ENCODE data around the gene RPL31. TPM values are rescaled to one million over a fixed set of nuclear protein-coding genes. Genes with fewer than 3 reads are reported as not detected.
A peak's percentile ranks its signal among the peaks of the same experiment; 100 is the strongest.

The RPL31 gene
- total and polyA plus RNA-seq, 9 of the 15 experiments (the other 6 are each of a cell fraction or from before 2014, with no cell fraction given), result 1,176 to 6,037 (median 2,997) TPM

DNA sequence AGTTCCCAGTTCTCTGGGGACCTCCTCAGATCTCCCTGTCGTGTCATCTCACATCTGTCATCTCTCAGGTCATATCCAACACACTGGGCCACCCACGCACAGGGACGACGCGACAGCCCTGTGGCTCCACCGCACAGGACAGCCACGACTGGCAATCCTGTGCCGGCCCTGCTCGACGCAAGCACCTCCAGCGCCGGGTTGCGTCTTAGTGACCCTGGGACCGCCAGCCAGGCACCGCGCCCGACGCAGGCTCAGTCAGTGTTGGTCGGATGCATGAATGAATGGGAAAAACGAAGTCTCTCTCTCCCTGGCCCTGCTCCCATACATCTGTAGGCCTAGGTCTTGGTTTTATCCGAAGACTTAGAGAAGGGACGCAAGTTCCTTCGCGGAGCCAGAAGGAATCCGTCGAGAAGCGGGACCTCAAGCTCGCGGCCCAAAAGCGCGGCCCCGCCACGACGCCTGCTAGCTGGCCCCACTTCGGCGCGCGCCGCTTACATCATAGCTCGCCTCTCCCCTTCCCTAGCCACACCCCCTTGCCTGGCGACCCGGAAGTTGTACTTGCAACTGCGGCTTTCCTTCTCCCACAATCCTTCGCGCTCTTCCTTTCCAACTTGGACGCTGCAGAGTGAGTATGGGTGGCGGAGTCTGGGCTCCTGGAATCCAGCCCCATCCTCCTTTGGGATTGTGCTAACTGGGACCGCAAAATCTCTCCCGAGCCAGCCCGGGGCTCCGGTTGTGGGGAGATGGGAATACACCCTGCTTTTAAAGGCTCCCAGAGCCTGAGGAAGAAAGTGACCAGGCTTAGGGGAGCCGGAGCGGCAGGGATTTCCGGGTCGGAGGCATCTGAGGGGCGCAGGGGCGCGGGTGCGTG is at the start of gene RPL31 (continued):
- TF ChIP-seq ZNF609 (CRISPR knock-in tag; IDR thresholded peaks at IDR 0.05; ENCODE audit: borderline replicate concordance), result peak; percentile 99
- no peak for TF ChIP-seq ZNF695 (CRISPR knock-in tag; IDR thresholded peaks at IDR 0.05)
- TF ChIP-seq ZNF347 (CRISPR knock-in tag; IDR thresholded peaks at IDR 0.05; ENCODE audit: low read depth), result no peak
- TF ChIP-seq ZBED1 (IDR thresholded peaks at IDR 0.05), result 0 out of 2 replicates have a peak, but pooled peaks have one; percentile 37
- peak; percentile 60 for TF ChIP-seq ZKSCAN1 (IDR thresholded peaks at IDR 0.05; ENCODE audit: low read depth, low read length)
- TF ChIP-seq CBX3 (IDR thresholded peaks at IDR 0.05; ENCODE audit: borderline replicate concordance in 1 of 2, low read length in 2 of 2), result peak; percentile 81 to 97; a peak in 2 of 3 replicates
- TF ChIP-seq SMAD3 (CRISPR knock-in tag; conservative IDR thresholded peaks at IDR 0.05), result no peak
- TF ChIP-seq, protein P1, sequence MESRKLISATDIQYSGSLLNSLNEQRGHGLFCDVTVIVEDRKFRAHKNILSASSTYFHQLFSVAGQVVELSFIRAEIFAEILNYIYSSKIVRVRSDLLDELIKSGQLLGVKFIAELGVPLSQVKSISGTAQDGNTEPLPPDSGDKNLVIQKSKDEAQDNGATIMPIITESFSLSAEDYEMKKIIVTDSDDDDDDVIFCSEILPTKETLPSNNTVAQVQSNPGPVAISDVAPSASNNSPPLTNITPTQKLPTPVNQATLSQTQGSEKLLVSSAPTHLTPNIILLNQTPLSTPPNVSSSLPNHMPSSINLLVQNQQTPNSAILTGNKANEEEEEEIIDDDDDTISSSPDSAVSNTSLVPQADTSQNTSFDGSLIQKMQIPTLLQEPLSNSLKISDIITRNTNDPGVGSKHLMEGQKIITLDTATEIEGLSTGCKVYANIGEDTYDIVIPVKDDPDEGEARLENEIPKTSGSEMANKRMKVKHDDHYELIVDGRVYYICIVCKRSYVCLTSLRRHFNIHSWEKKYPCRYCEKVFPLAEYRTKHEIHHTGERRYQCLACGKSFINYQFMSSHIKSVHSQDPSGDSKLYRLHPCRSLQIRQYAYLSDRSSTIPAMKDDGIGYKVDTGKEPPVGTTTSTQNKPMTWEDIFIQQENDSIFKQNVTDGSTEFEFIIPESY (CRISPR knock-in tag; IDR thresholded peaks at IDR 0.05), result peak; percentile 99
- TF ChIP-seq TEAD4 (IDR thresholded peaks at IDR 0.05; ENCODE audit: low read length), result peak; percentile 47; the same call in 1 of the 2 replicates
- peak; percentile 100 for TF ChIP-seq TEAD4 (CRISPR knock-in tag; IDR thresholded peaks at IDR 0.05; ENCODE audit: borderline replicate concordance)
- peak in 1 of 2 experiments; percentile 72; a peak in 1 of 4 replicates for TF ChIP-seq SRF (CRISPR knock-in tag; IDR thresholded peaks at IDR 0.05)
- TF ChIP-seq CBFB (CRISPR knock-in tag; IDR thresholded peaks at IDR 0.05), result peak; percentile 99
- 0 out of 2 replicates have a peak, but pooled peaks have one; percentile 63 for TF ChIP-seq CTBP1 (IDR thresholded peaks at IDR 0.05; ENCODE audit: borderline replicate concordance)
- TF ChIP-seq PHB (CRISPR knock-in tag; IDR thresholded peaks at IDR 0.05), result no peak
- peak; percentile 98 for TF ChIP-seq POLR2AphosphoS5 (IDR thresholded peaks at IDR 0.05; ENCODE audit: control insufficient read depth, insufficient read depth, low read depth, low read length)
- TF ChIP-seq, protein P2, sequence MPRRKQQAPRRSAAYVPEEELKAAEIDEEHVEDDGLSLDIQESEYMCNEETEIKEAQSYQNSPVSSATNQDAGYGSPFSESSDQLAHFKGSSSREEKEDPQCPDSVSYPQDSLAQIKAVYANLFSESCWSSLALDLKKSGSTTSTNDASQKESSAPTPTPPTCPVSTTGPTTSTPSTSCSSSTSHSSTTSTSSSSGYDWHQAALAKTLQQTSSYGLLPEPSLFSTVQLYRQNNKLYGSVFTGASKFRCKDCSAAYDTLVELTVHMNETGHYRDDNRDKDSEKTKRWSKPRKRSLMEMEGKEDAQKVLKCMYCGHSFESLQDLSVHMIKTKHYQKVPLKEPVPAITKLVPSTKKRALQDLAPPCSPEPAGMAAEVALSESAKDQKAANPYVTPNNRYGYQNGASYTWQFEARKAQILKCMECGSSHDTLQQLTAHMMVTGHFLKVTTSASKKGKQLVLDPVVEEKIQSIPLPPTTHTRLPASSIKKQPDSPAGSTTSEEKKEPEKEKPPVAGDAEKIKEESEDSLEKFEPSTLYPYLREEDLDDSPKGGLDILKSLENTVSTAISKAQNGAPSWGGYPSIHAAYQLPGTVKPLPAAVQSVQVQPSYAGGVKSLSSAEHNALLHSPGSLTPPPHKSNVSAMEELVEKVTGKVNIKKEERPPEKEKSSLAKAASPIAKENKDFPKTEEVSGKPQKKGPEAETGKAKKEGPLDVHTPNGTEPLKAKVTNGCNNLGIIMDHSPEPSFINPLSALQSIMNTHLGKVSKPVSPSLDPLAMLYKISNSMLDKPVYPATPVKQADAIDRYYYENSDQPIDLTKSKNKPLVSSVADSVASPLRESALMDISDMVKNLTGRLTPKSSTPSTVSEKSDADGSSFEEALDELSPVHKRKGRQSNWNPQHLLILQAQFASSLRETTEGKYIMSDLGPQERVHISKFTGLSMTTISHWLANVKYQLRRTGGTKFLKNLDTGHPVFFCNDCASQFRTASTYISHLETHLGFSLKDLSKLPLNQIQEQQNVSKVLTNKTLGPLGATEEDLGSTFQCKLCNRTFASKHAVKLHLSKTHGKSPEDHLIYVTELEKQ (CRISPR knock-in tag; IDR thresholded peaks at IDR 0.05), result no peak
- peak in 1 of 2 experiments; percentile 71; a peak in 2 of 4 replicates for TF ChIP-seq HDAC1 (IDR thresholded peaks at IDR 0.05)
